ENCODE measurements around the gene MPC2.

- no peak for TF ChIP-seq EZH2phosphoT487 (IDR thresholded peaks at IDR 0.05; ENCODE audit: insufficient read depth, low read depth)
- TF ChIP-seq EZH2 (IDR thresholded peaks at IDR 0.05; ENCODE audit: insufficient read depth, poor library complexity, severe bottlenecking), result no peak
Measured at GRCh38 chr1:167947733-167948132, 10.9 kb upstream of the MPC2 start.

Measured in GM23248 (cell line).